GM19025 (cell line): ENCODE data around the gene LBX2.
A peak's percentile ranks its signal among the peaks of the same experiment; 100 is the strongest.

Experiments
- ATAC-seq: cut with Tn5 transposase; IDR thresholded peaks from one replicate; pipeline ENCODE4 v1.9.1; 2021; ENCODE audit warnings: mild to moderate bottlenecking, low read depth, moderate library complexity; ENCODE audit not compliant: unreplicated experiment

Gene LBX2

GRCh38 chr2:74526649-74527230 lies 27.3 kb upstream of the LBX2 start:
- no peak for ATAC-seq

DNA sequence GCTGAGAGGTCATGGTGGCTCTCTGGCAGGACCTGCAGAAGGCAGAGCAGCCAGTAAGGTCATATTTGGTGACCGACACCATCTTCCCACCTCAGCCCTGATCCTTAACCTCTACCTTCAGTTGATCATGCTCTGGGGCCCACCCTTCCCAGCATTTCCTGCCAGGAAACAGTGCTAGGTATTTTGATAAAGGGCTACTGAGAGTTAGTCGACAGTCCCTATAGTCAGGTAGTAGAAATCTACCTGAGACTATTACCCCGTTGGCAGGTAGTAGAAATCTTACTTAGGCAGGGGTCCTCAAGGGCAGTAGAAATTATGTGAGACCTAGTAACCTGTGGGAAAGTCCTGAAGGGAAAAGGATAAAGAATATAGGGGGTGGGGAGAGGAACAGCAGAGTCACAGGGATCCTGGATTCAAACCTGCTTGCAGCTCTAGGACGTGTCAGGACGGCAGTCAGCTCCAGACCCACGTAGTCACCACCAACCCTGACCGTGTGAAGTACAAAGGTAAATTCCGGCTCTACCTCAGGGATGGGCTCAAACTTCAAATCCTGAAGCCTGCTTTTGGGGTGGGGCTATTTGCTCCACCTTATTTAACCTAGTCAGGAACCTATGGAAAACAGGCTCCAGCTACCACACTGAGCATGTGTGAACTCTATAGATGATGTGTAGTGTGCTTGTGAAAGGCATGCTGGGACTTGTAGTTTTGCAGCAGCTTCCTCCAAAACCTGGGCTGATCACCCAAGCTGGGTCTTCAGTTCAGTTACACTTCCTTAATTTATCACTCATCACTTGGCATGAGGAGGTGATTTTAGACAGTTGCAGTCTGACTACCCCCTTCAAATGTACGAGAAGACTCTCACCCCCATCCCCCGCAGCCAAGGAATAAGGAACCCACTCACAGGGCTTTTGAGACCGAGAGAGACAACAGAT lies 26.6 kb upstream of the LBX2 start, which contains the start of gene DQX1:
Gene DQX1 (minus strand): TSS at position 515 of the 932 bp plus-strand sequence. CDS start 502 bp downstream, at position 13.
- no peak for ATAC-seq

DNA sequence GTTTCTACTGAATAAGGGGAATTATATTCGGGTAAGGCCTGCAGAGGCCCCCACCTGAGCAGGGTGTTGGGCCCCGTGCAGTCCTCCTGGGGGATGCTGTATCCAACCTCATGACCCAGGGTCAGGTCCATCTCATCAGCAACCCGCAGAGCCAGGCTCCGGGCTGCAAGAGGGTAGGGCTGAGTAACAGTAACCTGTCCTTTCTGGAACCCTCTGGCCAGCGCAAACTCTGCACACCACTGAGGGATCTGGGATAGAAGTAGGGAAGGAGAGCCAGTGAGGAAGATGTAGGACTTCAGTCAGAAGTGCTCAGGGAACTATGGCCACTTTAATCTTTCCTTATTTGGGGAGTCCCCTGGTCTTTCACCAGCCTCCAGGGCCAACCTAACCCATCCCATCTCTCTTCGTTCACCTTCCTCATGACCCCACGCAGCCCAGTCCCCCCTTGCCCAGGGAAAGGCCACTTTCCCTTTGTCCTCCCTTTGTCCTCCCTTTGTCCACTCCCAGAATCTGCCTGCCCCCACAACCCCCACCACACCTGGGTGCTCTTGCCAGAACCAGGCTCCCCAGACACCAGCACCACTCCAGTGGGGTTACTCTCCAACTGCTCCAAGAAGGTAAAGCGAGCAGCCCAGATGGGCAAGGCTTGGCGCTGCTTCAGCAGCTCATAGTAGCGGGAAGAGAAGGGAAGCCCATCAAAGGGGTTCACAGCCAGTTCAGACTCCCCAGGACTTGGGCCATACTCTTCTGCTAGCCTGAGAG lies 25.7 kb upstream of the LBX2 start:
- ATAC-seq = no peak

DNA sequence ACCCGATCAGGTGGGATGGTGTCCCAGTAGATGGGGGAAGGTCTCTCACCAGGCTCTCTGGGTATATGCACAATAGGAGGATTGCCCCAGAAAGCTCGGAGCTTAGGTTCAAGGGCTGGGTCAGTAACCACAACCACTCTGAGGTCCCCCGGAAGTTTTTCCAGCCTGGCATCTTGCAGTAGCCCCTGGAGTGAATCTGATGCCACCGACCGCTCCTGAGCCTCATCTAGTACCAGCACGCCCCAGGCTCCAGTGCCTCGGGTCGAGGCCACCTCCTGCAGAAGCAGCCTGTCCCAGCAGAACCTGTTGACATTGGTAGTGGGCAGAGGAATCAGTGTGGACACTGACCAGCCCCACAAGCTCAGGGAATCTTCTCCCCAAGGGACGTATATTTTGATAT lies 24.6 kb upstream of the LBX2 start:
- ATAC-seq = no peak

- ATAC-seq = no peak
These were observed 23.1 kb upstream of the LBX2 start for GRCh38 chr2:74522516-74522915.

DNA sequence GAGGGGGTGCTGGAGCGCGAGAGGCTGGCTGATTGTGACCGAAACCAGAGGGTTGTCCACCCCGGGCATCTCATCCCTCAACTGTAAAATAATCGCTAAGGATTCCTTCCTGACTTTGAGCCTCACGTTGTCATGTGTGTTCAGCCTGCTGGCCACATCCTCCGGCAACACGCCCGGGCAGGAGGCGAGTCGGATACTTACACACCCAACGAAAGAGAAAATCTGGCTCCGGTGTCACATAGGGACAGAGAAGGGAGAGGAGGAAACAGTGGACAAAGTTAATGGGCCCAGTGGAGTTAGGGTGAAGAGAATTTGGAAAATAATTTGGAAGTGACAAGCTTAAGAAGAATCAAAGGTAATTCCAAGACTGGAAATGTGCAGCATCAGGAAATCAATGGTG lies 17.2 kb upstream of the LBX2 start:
- no peak for ATAC-seq

DNA sequence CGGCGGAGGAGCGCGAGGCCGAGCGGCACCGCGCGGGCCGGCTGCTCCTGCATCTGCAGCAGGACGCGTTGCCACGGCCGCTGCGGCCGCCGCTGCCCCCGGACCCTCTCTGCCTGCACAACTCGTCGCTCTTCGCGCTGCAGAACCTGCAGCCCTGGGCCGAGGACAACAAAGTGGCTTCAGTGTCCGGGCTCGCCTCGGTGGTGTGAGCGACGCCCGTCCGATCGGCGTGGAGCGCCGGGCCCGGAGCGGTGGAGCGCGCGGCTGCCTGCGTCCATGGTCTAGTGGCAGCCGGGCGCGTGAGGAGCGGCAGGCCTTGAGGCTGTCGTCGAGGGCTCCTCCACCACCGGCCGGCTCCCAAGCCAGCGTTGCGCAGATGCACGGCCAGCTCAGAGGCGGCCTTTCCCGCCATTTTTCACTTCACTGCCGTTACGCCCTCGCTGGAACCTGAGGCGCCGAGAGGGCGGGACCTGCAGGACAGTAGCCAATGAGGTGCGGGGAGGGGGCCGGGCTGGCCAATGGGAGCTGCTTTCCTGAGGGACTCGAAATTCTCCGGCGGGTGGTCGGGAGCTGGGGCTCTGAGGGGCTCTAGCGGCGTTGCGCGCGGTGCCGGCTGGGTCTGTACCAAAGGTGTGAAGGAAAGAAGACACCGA lies 16.7 kb upstream of the LBX2 start:
- peak; percentile 75 for ATAC-seq

GRCh38 chr2:74515271-74515980 lies 16.0 kb upstream of the LBX2 start:
- peak; percentile 13 for ATAC-seq

DNA sequence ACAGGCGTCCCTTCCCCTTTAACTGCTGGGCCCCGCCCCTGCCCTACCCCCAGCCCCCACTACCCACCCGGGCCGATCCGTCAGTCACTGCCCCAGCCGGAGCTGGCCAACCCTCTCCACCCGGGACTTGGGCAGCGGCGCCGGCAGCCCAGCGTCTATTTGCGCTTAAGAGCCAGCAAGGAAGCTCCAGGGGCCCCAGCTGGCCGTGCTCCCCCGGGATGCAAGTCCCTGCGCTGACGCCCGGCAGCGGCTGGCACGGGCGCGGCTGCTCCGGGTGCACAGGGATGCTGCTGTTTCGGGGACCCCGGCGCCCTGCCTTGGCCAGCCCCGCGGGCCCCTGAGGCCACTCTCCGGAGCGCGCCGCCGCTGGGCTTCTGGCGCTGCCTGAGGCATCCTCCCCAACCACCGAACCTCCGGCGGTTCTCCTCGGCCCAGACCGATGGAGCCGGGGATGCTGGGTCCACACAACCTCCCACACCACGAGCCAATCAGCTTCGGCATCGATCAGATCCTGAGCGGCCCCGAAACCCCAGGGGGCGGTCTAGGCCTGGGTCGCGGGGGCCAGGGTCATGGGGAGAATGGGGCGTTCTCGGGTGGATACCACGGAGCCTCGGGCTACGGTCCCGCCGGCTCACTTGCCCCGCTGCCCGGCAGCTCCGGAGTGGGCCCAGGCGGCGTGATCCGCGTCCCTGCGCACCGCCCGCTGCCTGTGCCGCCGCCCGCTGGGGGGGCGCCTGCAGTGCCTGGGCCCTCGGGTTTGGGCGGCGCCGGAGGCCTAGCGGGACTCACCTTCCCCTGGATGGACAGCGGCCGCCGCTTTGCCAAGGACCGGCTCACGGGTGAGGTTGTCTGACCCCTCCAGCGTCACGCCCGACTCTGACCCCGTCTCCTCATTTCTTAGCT lies 15.2 kb upstream of the LBX2 start, which contains the start of gene TLX2:
Gene TLX2 (plus strand): TSS at position 83 of the 903 bp plus-strand sequence. CDS start 357 bp downstream, at position 440.
- ATAC-seq = no peak

- no peak for ATAC-seq
These were observed 14.4 kb upstream of the LBX2 start for GRCh38 chr2:74513605-74514367.

GRCh38 chr2:74512744-74513604 lies 13.6 kb upstream of the LBX2 start:
- ATAC-seq = no peak

DNA sequence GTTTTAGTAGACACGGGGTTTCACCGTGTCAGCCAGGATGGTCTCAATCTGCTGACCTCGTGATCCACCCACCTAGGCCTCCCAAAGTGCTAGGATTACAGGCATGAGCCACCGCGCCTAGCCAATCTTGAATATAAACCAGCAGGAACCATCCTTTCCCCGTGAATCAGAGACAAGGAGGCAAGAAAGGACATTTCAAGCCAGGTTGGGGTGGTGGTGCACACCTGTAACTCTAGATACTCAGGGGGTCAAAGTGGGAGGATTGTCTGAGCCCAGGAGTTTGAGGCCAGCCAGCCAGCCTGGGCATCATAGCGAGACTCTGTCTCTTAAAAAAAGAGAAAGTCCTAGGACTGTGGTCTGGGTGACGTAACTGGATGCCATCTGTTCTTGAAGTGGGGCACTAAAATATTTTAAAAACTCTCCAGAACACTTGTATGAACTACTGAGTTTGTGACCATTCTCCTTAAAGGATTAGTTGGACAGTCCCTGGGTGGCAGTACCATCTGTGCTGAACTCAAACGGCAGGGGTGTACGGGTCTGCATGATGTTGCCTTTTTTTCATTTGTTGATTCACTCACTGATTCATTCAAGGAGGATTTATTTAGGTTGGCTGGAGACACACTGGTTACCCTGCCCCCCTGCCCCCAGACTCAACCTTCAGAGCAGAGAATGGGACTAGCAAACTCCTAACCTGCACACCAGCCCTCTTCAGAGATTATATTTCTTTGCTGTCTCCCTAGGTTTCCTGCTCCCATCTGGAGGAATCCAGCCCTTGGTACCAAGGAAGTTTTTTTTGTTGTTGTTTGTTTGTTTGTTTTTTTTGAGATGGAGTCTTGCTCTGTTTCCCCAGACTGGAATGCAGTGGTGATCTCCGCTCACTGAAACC lies 11.9 kb upstream of the LBX2 start:
- ATAC-seq = no peak

DNA sequence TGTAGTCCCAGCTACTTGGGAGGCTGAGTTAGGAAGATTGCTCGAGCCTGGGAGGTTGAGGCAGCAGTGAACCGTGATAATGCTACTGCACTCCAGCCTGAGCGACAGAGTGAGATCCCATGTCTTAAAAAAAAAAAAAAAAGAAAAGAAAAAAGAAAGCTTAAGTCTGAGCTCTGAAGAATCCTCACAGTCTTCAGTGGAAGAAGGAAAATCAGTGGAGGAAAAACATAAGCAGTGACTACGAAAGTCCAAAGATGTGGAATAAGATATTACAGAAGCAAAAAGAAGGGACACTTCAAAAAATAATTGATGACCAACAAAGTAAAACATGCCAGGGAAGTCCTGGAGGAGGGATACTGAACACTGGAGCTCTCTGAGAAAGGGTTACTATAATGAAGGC lies 10.9 kb upstream of the LBX2 start:
- no peak for ATAC-seq

DNA sequence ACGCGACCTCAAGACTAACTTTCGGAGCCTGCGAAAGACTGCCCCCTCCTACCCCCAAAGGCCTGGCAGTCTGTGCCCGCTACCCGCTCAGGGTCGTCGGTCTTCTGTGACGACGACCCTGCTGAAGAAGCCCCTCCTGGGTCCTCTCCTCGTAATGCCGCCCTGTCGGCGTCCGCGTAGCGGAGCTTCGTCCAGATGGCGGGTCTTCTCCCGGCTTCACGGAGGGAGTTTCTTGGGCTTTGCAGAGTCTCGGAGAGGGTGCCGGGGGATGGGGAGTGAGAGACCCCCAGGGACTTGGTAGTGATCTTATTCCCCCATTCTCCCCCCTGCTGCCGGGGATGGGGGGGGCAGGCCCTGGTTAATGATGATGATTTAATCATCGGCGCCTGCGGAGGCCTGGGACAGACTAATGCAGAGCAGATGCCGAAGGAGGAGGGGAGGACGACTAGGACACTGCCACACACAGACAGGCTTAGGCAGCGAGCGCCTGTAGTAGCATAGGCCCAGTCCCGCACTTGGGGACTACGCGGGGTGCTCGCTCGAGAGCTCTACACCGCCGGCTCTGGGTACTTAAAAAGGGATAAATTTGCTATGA lies 8.6 kb upstream of the LBX2 start:
- ATAC-seq = no peak

DNA sequence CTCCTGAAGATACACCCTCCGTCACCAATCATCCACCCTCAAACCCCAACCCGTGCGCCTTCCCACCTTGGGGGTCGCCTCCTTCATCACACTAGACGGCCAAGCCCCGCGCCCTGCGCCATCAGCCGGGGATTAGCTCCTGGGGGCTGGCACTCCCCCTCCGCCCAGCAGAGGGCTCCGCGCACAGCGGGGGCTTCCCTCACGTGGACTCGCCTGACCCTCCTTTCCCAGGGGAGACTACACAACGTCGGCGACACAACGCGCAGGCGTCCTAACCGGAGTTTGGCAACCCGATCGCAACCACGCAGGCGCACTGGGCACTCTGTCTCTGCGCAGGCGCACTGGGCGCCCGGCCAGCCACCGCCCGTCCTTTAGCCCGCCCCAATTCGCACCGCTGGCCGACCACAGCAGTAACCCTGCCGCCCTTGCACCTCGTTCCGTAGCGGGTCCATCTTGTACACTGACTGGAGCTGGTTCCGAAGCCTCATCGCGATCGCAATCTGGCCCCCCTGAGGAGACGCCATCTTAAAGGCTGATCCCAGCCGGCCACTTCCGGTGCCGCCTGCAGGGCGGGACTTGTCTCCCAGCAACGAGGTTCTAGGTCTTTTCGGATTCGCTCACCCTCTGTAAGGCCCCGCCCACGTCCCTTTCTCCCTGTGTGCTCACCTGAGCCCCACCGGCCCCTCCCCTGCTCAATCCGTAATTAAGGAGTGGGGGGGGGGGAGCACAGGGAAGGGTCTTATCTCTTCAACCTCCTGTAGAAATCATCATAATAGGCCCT lies 7.9 kb upstream of the LBX2 start, which contains the start of gene PCGF1:
Gene PCGF1 (minus strand): TSS at position 551 of the 781 bp plus-strand sequence. CDS start 27 bp downstream, at position 524.
- peak; percentile 79 for ATAC-seq
